HCT116 (cell line): ENCODE data around the gene NUDC. TPM values are rescaled to one million over a fixed set of nuclear protein-coding genes. Genes with fewer than 3 reads are reported as not detected.

ENCODE experiments used
- ATAC-seq: fragments of 200-7000 bp; cut with Tn5 transposase; 2 replicates; pipeline ENCODE4 v1.9.1; 2020; ENCODE audit warnings: mild to moderate bottlenecking, moderate library complexity
- BruUV-seq: library from RNA; stranded (reverse); fragments of 400-500 nt; replicated peaks from 2 replicates; lab custom pipeline; 2021; lab: Mats Ljungman, UMichigan
- CTCF ChIA-PET: fragments of 300-600 bp; sonication (Branson Sonifier 250); formaldehyde crosslinking; loops from one replicate; lab custom pipeline; 2021; ENCODE audit warnings: antibody characterized with exemption; lab: Charles Lee
- POLR2A ChIA-PET: fragments of 300-600, 350-600 bp; sonication (Branson Sonifier 250); formaldehyde crosslinking; loops from one replicate; lab custom pipeline; 2021; ENCODE audit warnings: antibody characterized with exemption; lab: Charles Lee
- RAD21 ChIA-PET, 2 experiments: fragments of 300-600 bp; sonication (Branson Sonifier 250); formaldehyde crosslinking; loops; one replicate each; lab custom pipeline; 2023; ENCODE audit warnings: low total read pairs in 2 of 2; ENCODE audit not compliant: uncharacterized antibody in 2 of 2, unreplicated experiment in 2 of 2, low non-redundant PET in 1 of 2; lab: Charles Lee
- DNase-seq: peaks from one replicate; pipeline ENCODE4 v3.0.0-alpha.2; 2010; ENCODE audit warnings: low read depth, low spot score
- H2AFZ ChIP-seq: fragments of 200-600 bp; shearing (Covaris generic), sonication (generic); 2 replicates; pipeline ENCODE4 v1.6.1; 2017; ENCODE audit warnings: low read depth, mixed run types, mixed read lengths, antibody characterized with exemption, low read length; ENCODE audit not compliant: poor library complexity, severe bottlenecking
- H3K27ac ChIP-seq: 2 replicates; pipeline ENCODE4 v1.5.1; 2012; ENCODE audit warnings: low read depth, low read length
- H3K27me3 ChIP-seq: fragments of 200-600 bp; sonication (generic); 2 replicates; pipeline ENCODE4 v1.6.1; 2016; ENCODE audit warnings: mixed run types, low read length, mixed read lengths; ENCODE audit not compliant: insufficient read depth
- H3K36me3 ChIP-seq, 2 experiments: fragments of 200-500 bp in 1 of 2; fragments of 200-600 bp in 1 of 2; sonication (Bioruptor generic) in 1 of 2; sonication (generic) in 1 of 2; 2 replicates each; pipeline versions ENCODE4 v1.5.1 to v1.6.1; 2014 to 2016; ENCODE audit warnings: low read length in 2 of 2, inconsistent platforms in 1 of 2, mixed read lengths in 1 of 2, mixed run types in 1 of 2; ENCODE audit not compliant: insufficient read depth in 2 of 2, control insufficient read depth in 1 of 2
- H3K4me1 ChIP-seq, 2 experiments: fragments of 200-600 bp in 1 of 2; sonication (generic) in 1 of 2; 2 replicates each; pipeline versions ENCODE4 v1.5.1 to v1.6.1; 2012 to 2017; ENCODE audit warnings: low read length in 2 of 2, inconsistent platforms in 1 of 2, mild to moderate bottlenecking in 1 of 2, mixed read lengths in 1 of 2, mixed run types in 1 of 2, moderate library complexity in 1 of 2; ENCODE audit not compliant: insufficient read depth in 2 of 2, control insufficient read depth in 1 of 2
- H3K4me2 ChIP-seq: fragments of 200-600 bp; sonication (generic); 2 replicates; pipeline ENCODE4 v1.6.1; 2017; ENCODE audit warnings: mixed run types, low read length, mixed read lengths
- H3K4me3 ChIP-seq, 2 experiments: fragments of 200-600 bp in 1 of 2; sonication (generic) in 1 of 2; replicated peaks in 1 of 2; 2 replicates each; pipeline ENCODE4 v1.5.1; 2011 to 2016; ENCODE audit warnings: low read length in 2 of 2, control low read depth in 1 of 2, low read depth in 1 of 2, mild to moderate bottlenecking in 1 of 2, mixed read lengths in 1 of 2, mixed run types in 1 of 2
- H3K79me2 ChIP-seq: fragments of 200-600 bp; sonication (generic); 2 replicates; pipeline ENCODE4 v1.6.1; 2017; ENCODE audit warnings: mild to moderate bottlenecking, mixed run types, low read length, moderate library complexity, mixed read lengths; ENCODE audit not compliant: insufficient read depth
- H3K9ac ChIP-seq: fragments of 200-600 bp; sonication (generic); 2 replicates; pipeline ENCODE4 v1.6.1; 2016; ENCODE audit warnings: low read length, mixed read lengths
- H3K9me2 ChIP-seq: fragments of 200-600 bp; sonication (generic), shearing (Covaris generic); 2 replicates; pipeline ENCODE4 v1.6.1; 2017; ENCODE audit warnings: mixed run types, mild to moderate bottlenecking, moderate library complexity; ENCODE audit not compliant: insufficient read depth
- H3K9me3 ChIP-seq, 2 experiments: fragments of 200-500 bp in 1 of 2; fragments of 200-600 bp in 1 of 2; sonication (Bioruptor generic) in 1 of 2; sonication (generic) in 1 of 2; 2 replicates each; pipeline ENCODE4 v1.6.1; 2014 to 2017; ENCODE audit warnings: low read length in 2 of 2, mixed read lengths in 2 of 2, inconsistent platforms in 1 of 2, low read depth in 1 of 2, mild to moderate bottlenecking in 1 of 2, mixed run types in 1 of 2, moderate library complexity in 1 of 2; ENCODE audit not compliant: control insufficient read depth in 1 of 2, insufficient read depth in 1 of 2
- H4K20me1 ChIP-seq: fragments of 200-600 bp; sonication (generic), shearing (Covaris generic); 2 replicates; pipeline ENCODE4 v1.6.1; 2017; ENCODE audit warnings: mixed run types, mild to moderate bottlenecking, moderate library complexity; ENCODE audit not compliant: insufficient read depth
- EGR1 ChIP-seq: IDR thresholded peaks from 2 replicates; pipeline ENCODE4 v1.6.1; 2012; ENCODE audit warnings: low read depth
- ELF1 ChIP-seq: IDR thresholded peaks from 2 replicates; pipeline ENCODE4 v1.6.1; 2012; ENCODE audit warnings: low read depth, borderline replicate concordance
- EZH2phosphoT487 ChIP-seq: fragments of 200-600 bp; IDR thresholded peaks from 2 replicates; pipeline ENCODE4 v1.6.1; 2018; ENCODE audit warnings: antibody characterized with exemption, borderline replicate concordance
- FOSL1 ChIP-seq: IDR thresholded peaks from 2 replicates; pipeline ENCODE4 v1.6.1; 2012; ENCODE audit warnings: low read depth
- MAX ChIP-seq: IDR thresholded peaks from 2 replicates; pipeline ENCODE4 v1.6.1; 2012
- POLR2AphosphoS5 ChIP-seq: IDR thresholded peaks from 2 replicates; pipeline ENCODE4 v1.6.1; 2011; ENCODE audit warnings: mild to moderate bottlenecking, low read depth, low read length, moderate library complexity
- SIN3A ChIP-seq: IDR thresholded peaks from 2 replicates; pipeline ENCODE4 v1.6.1; 2012; ENCODE audit warnings: low read depth
- SP1 ChIP-seq: IDR thresholded peaks from 2 replicates; pipeline ENCODE4 v1.6.1; 2012; ENCODE audit warnings: low read depth
- SRF ChIP-seq: IDR thresholded peaks from 2 replicates; pipeline ENCODE4 v1.6.1; 2012; ENCODE audit warnings: low read depth
- TCF7L2 ChIP-seq: IDR thresholded peaks from 2 replicates; pipeline ENCODE4 v1.7.0; 2011; ENCODE audit warnings: borderline replicate concordance, inconsistent platforms; ENCODE audit not compliant: insufficient read depth, insufficient read length; ENCODE audit errors: extremely low read depth
- ZNF274 ChIP-seq: fragments of 200-500 bp; sonication (Bioruptor generic); IDR thresholded peaks from 2 replicates; pipeline ENCODE4 v1.6.1; 2014; ENCODE audit warnings: mild to moderate bottlenecking, low read depth, low read length, inconsistent platforms
- intact Hi-C: fragments of 100-400 bp; cut with micrococcal nuclease; formaldehyde crosslinking; loops from 2 replicates; pipeline ENCODE4 v1.10.0; 2022
- total RNA-seq: library from RNA; stranded (reverse); gene quantifications from one replicate; pipeline ENCODE4 v1.2.1, GENCODE V29; 2021; ENCODE audit not compliant: unreplicated experiment

NUDC gene
- total RNA-seq, 1 experiment from 2014 or later, result 119 TPM

DNA sequence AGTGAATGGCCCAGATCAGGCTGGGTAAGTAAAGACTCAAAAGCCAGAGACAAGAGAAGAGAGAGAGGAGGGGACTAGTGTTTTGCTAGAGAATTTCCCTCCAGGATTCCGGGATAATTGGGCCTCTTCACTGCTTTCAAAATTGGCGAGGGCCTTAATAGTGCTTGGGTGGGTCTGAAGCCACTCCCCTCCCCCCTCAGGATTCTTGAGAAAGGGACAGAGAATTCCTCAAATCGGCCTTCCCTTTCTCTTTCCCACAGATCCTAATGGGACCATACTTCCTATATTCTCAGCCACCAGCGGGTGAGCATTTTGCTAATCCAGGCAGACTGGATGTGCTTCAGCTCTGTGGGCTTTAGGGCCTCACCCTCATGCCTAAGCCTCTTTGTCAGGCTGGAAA, 46.6 kb upstream of the NUDC start:
- RAD21 ChIA-PET, result no interaction called here

GRCh38 chr1:26877326-26877725, 44.2 kb upstream of the NUDC start:
- H3K9ac ChIP-seq, result 0 out of 2 replicates have a peak overlapping the region, but pooled peaks have one; percentile 1
- intact Hi-C loops, result no loop called here
- TF ChIP-seq MAX, result no peak
- TF ChIP-seq EGR1, result no peak
- no peak for TF ChIP-seq FOSL1
- no peak for TF ChIP-seq ZNF274
- no peak for TF ChIP-seq EZH2phosphoT487
- TF ChIP-seq SIN3A, result no peak
- no peak for TF ChIP-seq SP1
- TF ChIP-seq SRF, result no peak
- TF ChIP-seq ELF1, result no peak
- CTCF ChIA-PET, result interaction anchor here (1.4 to 1.8 kb wide), 3 partner anchors 12 to 275 kb away, joined by 3 to 11 read pairs (median 6); no protein-coding TSS in a partner anchor
- no peaks in the 10 kb centered on the region for H3K9me3 ChIP-seq
- BruUV-seq, result no TSS peak
- H3K4me3 ChIP-seq, result no peak overlapping the region
- DNase-seq (no peak), ATAC-seq (no peak)
- H3K36me3 ChIP-seq, result peaks cover 11 to 18% of the 10 kb centered on the region in 2 experiments; a peak in 3 of 4 replicates
- POLR2A ChIA-PET, result no interaction called here
- no peaks in the 10 kb centered on the region for H3K9me2 ChIP-seq
- no peak overlapping the region for H3K27ac ChIP-seq
- no peaks in the 10 kb centered on the region for H4K20me1 ChIP-seq
- H3K4me1 ChIP-seq, result peaks cover 7 to 45% of the 10 kb centered on the region in 2 experiments
- RAD21 ChIA-PET, result no interaction called here
- peaks cover 4% of the 10 kb centered on the region; the same call in 1 of the 2 replicates for H3K79me2 ChIP-seq
- no peak overlapping the region for H2AFZ ChIP-seq
- H3K27me3 ChIP-seq, result no peaks in the 10 kb centered on the region
- no peak overlapping the region for H3K4me2 ChIP-seq

More for the DNA sequence above, 46.6 kb upstream of the NUDC start:
- POLR2A ChIA-PET, result interaction anchor here (2.6 kb wide), 1 partner anchor 10 kb away, joined by 10 read pairs; no protein-coding TSS in a partner anchor
- no peak overlapping the region for H3K4me3 ChIP-seq
- no peak overlapping the region for H3K9ac ChIP-seq
- H3K9me2 ChIP-seq, result no peaks in the 10 kb centered on the region
- DNase-seq (no peak), ATAC-seq (no peak)
- H4K20me1 ChIP-seq, result no peaks in the 10 kb centered on the region
- H3K79me2 ChIP-seq, result no peaks in the 10 kb centered on the region
- intact Hi-C loops, result no loop called here
- H3K27ac ChIP-seq, result no peak overlapping the region
- H3K27me3 ChIP-seq, result no peaks in the 10 kb centered on the region
- no peak overlapping the region for H3K4me2 ChIP-seq
- H3K9me3 ChIP-seq, result no peaks in the 10 kb centered on the region
- H2AFZ ChIP-seq, result no peak overlapping the region
- peaks cover 9 to 63% of the 10 kb centered on the region in 2 experiments for H3K4me1 ChIP-seq
- peaks cover 4 to 11% of the 10 kb centered on the region in 2 experiments; a peak in 2 of 4 replicates for H3K36me3 ChIP-seq
- no TSS peak for BruUV-seq
- no peak for TF ChIP-seq TCF7L2
- peak; percentile 29; the same call in 1 of the 2 replicates for TF ChIP-seq POLR2AphosphoS5
- TF ChIP-seq, all 23 proteins: peak for 1
- CTCF ChIA-PET, result no interaction called here
